B cell (primary cell): ENCODE measurements around the gene PLD4. TPM values are rescaled to one million over a fixed set of nuclear protein-coding genes. Genes with fewer than 3 reads are reported as not detected.

Experiments
- ATAC-seq: fragments of 200-7000 bp; cut with Tn5 transposase; one replicate; pipeline ENCODE4 v1.10.0; 2021; ENCODE audit warnings: low read depth, mild to moderate bottlenecking, moderate number of reproducible peaks, moderate library complexity
- CTCF ChIA-PET: fragments of 350-600 bp; sonication (Branson Sonifier 250); formaldehyde crosslinking; loops from one replicate; lab custom pipeline; 2021; ENCODE audit warnings: antibody characterized with exemption, inconsistent platforms; lab: Charles Lee
- POLR2A ChIA-PET: fragments of 350-600 bp; sonication (Branson Sonifier 250); formaldehyde crosslinking; loops from one replicate; lab custom pipeline; 2021; ENCODE audit warnings: antibody characterized with exemption; lab: Charles Lee
- DNase-seq: peaks from one replicate; pipeline ENCODE4 v3.0.0; 2013
- H2AFZ ChIP-seq: 2 replicates; pipeline ENCODE4 v1.6.1; 2012; ENCODE audit warnings: mild to moderate bottlenecking, low read depth, low read length; ENCODE audit not compliant: insufficient read depth, poor library complexity, severe bottlenecking
- H3K27ac ChIP-seq, 2 donors: 1 replicate in 1 of 2; 2 replicates in 1 of 2; pipeline ENCODE4 v1.5.1; 2012 to 2013; ENCODE audit warnings: low read length in 2 of 2, mild to moderate bottlenecking in 2 of 2, moderate library complexity in 1 of 2
- H3K27me3 ChIP-seq, 4 experiments: fragments of 200-600 bp in 1 of 4; sonication (generic) in 1 of 4; replicated peaks in 1 of 4; 1 replicate in 2 of 4; 2 replicates in 2 of 4; pipeline versions ENCODE4 v1.6.1 to v1.7.0; 2013 to 2016; ENCODE audit warnings: low read length in 3 of 4, mild to moderate bottlenecking in 2 of 4, mixed read lengths in 1 of 4, moderate library complexity in 1 of 4; ENCODE audit not compliant: insufficient read depth in 4 of 4, control insufficient read depth in 3 of 4; ENCODE audit errors: control extremely low read depth in 1 of 4
- H3K36me3 ChIP-seq, 2 experiments: replicated peaks in 1 of 2; 1 replicate in 1 of 2; 2 replicates in 1 of 2; pipeline versions ENCODE4 v1.6.1 to v1.7.1; 2013; ENCODE audit warnings: low read length in 1 of 2; ENCODE audit not compliant: insufficient read depth in 2 of 2, control insufficient read depth in 1 of 2; ENCODE audit errors: control extremely low read depth in 1 of 2, extremely low read depth in 1 of 2
- H3K4me1 ChIP-seq, 2 donors: fragments of 200-600 bp in 1 of 2; sonication (generic) in 1 of 2; 1 replicate in 1 of 2; 2 replicates in 1 of 2; pipeline versions ENCODE4 v1.5.1 to v1.6.1; 2013 to 2017; ENCODE audit warnings: low read length in 2 of 2; ENCODE audit not compliant: control insufficient read depth in 2 of 2, insufficient read depth in 2 of 2
- H3K4me2 ChIP-seq: replicated peaks from 2 replicates; pipeline ENCODE3; 2012; ENCODE audit warnings: mild to moderate bottlenecking, low read depth, low read length; ENCODE audit not compliant: poor library complexity, severe bottlenecking
- H3K4me3 ChIP-seq, 5 experiments: fragments of 200-600 bp in 1 of 5; sonication (generic) in 1 of 5; 1 replicate in 3 of 5; 2 replicates in 2 of 5; pipeline versions ENCODE4 v1.5.1 to v1.7.0; 2011 to 2016; ENCODE audit warnings: low read length in 4 of 5, mild to moderate bottlenecking in 4 of 5, low read depth in 2 of 5, control low read depth in 1 of 5, moderate library complexity in 1 of 5; ENCODE audit not compliant: insufficient read depth in 1 of 5; ENCODE audit errors: control extremely low read depth in 1 of 5, extremely low read depth in 1 of 5
- H3K79me2 ChIP-seq: fragments of 200-600 bp; sonication (generic); one replicate; pipeline ENCODE4 v1.6.0; 2016; ENCODE audit warnings: low read length; ENCODE audit not compliant: control insufficient read depth, insufficient read depth
- H3K9ac ChIP-seq: fragments of 200-600 bp; sonication (generic); 2 replicates; pipeline ENCODE4 v1.6.1; 2017; ENCODE audit warnings: mild to moderate bottlenecking, low read length, moderate library complexity
- H3K9me3 ChIP-seq, 3 donors: one replicate each; pipeline versions ENCODE4 v1.6.1 to v1.7.1; 2013; ENCODE audit warnings: low read length in 2 of 3; ENCODE audit not compliant: control insufficient read depth in 2 of 3, insufficient read depth in 1 of 3; ENCODE audit errors: control extremely low read depth in 1 of 3
- H4K20me1 ChIP-seq: 2 replicates; pipeline ENCODE4 v1.6.0; 2012; ENCODE audit warnings: mild to moderate bottlenecking, low read length; ENCODE audit not compliant: insufficient read depth, control insufficient read depth, poor library complexity, severe bottlenecking
- H3K27ac Mint-ChIP-seq: one replicate; pipeline ENCODE4 v1.8.0; 2021; ENCODE audit warnings: mixed read lengths
- H3K27me3 Mint-ChIP-seq: one replicate; pipeline ENCODE4 v1.8.0; 2021; ENCODE audit warnings: mixed read lengths
- H3K4me1 Mint-ChIP-seq: one replicate; pipeline ENCODE4 v1.8.0; 2021; ENCODE audit warnings: mixed read lengths
- H3K4me3 Mint-ChIP-seq: one replicate; pipeline ENCODE4 v1.8.0; 2021; ENCODE audit warnings: mixed read lengths
- H3K9me3 Mint-ChIP-seq: one replicate; pipeline ENCODE4 v1.8.0; 2022; ENCODE audit warnings: mixed read lengths; ENCODE audit not compliant: insufficient read depth
- EZH2 ChIP-seq: IDR thresholded peaks from 2 replicates; pipeline ENCODE4 v1.6.1; 2012; ENCODE audit warnings: borderline replicate concordance, low read depth, mild to moderate bottlenecking, moderate library complexity, low read length; ENCODE audit not compliant: insufficient read depth, poor library complexity, severe bottlenecking
- WGBS: methylation state at CpG from one replicate; pipeline ENCODE4 v1.1.5; 2013; ENCODE audit warnings: missing lambda C conversion rate; ENCODE audit not compliant: insufficient coverage; 5-methylcytosine and 5-hydroxymethylcytosine counted together
- intact Hi-C: fragments of 100-400 bp; cut with micrococcal nuclease; formaldehyde crosslinking; loops from one replicate; pipeline ENCODE4 v1.10.0; 2022
- polyA plus RNA-seq: library from polyadenylated mRNA; depleted of rRNA; stranded (reverse); fragments of >200 nt; gene quantifications from 2 replicates; pipeline ENCODE4 v1.2.3, GENCODE V29; 2012
- total RNA-seq, 2 donors: library from RNA; stranded (reverse); fragments of 120-200 nt in 1 of 2; gene quantifications; 1 replicate in 1 of 2; 2 replicates in 1 of 2; pipeline versions ENCODE4 v1.2.3 to v1.2.4, GENCODE V29; 2013 to 2022
- TF ChIP-seq, protein P1 (sequence below): fragments of 200-600 bp; IDR thresholded peaks from one replicate; pipeline ENCODE4 v1.8.0; 2022; ENCODE audit warnings: antibody characterized with exemption, mild to moderate bottlenecking

PLD4 gene
- total and polyA plus RNA-seq, 2 donors (not counting 1 experiment from before 2014, with no cell fraction given), result 49.9 to 79.7 TPM

DNA sequence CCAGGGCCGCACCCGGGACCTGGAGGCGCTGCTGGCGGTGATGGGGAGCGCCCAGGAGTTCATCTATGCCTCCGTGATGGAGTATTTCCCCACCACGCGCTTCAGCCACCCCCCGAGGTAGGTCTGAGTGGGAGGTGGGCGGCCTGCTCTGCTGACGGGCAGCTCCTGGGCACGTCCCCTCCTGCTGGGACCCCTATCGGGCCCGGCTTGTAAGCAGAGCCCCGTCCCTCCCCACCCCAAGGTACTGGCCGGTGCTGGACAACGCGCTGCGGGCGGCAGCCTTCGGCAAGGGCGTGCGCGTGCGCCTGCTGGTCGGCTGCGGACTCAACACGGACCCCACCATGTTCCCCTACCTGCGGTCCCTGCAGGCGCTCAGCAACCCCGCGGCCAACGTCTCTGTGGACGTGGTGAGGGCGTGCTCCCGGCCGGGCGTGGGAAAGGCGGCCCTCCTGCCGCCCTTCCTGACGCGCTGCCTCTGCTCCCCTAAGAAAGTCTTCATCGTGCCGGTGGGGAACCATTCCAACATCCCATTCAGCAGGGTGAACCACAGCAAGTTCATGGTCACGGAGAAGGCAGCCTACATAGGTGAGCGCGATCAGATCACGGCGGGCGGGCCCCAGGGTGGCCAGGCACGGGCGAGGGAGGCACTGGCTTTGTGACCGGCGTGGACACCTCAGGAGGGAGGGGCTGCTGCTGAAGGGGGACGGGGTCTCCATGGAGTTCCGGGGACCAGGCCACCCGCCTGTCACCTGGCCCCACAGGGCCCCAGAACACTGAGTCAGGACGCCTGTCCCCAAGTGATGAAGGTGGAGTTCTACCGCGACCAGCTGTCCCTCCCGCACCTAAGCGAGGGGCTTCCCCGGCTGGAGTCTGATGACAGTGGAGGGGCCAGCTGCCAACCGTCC is 7.3 kb downstream of the PLD4 start:
- TF ChIP-seq, protein P1, sequence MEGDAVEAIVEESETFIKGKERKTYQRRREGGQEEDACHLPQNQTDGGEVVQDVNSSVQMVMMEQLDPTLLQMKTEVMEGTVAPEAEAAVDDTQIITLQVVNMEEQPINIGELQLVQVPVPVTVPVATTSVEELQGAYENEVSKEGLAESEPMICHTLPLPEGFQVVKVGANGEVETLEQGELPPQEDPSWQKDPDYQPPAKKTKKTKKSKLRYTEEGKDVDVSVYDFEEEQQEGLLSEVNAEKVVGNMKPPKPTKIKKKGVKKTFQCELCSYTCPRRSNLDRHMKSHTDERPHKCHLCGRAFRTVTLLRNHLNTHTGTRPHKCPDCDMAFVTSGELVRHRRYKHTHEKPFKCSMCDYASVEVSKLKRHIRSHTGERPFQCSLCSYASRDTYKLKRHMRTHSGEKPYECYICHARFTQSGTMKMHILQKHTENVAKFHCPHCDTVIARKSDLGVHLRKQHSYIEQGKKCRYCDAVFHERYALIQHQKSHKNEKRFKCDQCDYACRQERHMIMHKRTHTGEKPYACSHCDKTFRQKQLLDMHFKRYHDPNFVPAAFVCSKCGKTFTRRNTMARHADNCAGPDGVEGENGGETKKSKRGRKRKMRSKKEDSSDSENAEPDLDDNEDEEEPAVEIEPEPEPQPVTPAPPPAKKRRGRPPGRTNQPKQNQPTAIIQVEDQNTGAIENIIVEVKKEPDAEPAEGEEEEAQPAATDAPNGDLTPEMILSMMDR, result no peak
- TF ChIP-seq EZH2, result no peak
- peak overlapping the region; percentile 63 for H3K4me3 Mint-ChIP-seq
- no peak overlapping the region for H3K9ac ChIP-seq
- intact Hi-C loops, result loop anchor here (2.0 kb wide), 1 partner anchor 53 kb away; the partner anchor contains the start of gene CLBA1
- H3K27me3 Mint-ChIP-seq, result peaks cover 4% of the 10 kb centered on the region
- H4K20me1 ChIP-seq, result peaks cover 30% of the 10 kb centered on the region
- peaks cover 11 to 30% of the 10 kb centered on the region in 2 donors for H3K4me1 ChIP-seq
- ChIA-PET POLR2A (no interaction called here), CTCF (interaction anchor here (1.2 to 5.6 kb wide), 5 partner anchors 10 to 114 kb away, joined by 3 to 34 read pairs (median 5); no protein-coding TSS in a partner anchor)
- H2AFZ ChIP-seq, result no peak overlapping the region
- peak overlapping the region; percentile 46 for H3K27ac Mint-ChIP-seq
- WGBS, result 96% methylated on average over 59 of the region's 64 CpGs
- peaks cover 0 to 35% of the 10 kb centered on the region in 2 experiments for H3K36me3 ChIP-seq
- H3K4me1 Mint-ChIP-seq, result peaks cover 27% of the 10 kb centered on the region
- H3K9me3 ChIP-seq, result no peaks in the 10 kb centered on the region
- no peak overlapping the region for H3K4me3 ChIP-seq
- no peaks in the 10 kb centered on the region for H3K9me3 Mint-ChIP-seq
- H3K27ac ChIP-seq, result no peak overlapping the region
- H3K27me3 ChIP-seq, result peaks cover 0 to 7% (median 2%) of the 10 kb centered on the region in 4 experiments
- peak overlapping the region; percentile 81 for H3K4me2 ChIP-seq
- ATAC-seq (no peak), DNase-seq (peak; percentile 35)
- H3K79me2 ChIP-seq, result peaks cover 19% of the 10 kb centered on the region
